LNCAP (cell line): Measurements from ENCODE around the gene GRSF1.

Source experiments
- TF ChIP-seq, protein P1 (sequence below): fragments of 450-650 bp; IDR thresholded peaks from 2 replicates; pipeline ENCODE4 v1.5.1; 2017; ENCODE audit warnings: mild to moderate bottlenecking

The GRSF1 gene

DNA sequence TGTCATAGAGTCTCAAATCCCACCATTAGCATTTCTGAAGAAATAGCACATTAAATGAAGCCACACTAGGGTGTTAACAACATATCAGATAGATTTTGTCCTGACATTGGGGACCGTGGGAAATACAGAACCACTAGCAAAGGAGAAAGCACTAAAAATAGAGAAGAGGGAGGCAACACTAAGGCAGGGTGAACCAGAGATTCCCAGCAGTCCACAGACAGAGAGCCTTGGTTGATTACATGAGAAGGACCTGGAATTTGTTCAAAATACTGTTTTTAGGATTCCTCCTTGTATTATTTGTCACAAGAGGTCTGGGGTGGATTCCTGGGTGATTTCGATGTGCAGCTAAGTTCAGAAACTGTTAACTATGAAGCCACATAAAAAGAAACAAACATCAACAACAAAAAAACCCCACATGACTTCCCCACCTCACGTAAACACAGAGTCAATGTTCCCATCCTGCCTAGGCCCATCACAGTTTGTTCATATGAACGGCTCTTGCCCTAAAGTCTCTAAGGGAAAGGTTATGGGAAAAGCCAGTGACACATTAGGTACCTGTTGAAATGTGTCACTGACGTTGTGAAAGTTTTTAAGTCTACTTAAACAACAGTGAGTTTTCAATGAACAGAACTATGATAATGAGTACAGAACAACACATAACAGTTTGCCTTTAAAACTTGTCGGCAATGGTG lies 23.6 kb upstream of the GRSF1 start:
- TF ChIP-seq, protein P1, sequence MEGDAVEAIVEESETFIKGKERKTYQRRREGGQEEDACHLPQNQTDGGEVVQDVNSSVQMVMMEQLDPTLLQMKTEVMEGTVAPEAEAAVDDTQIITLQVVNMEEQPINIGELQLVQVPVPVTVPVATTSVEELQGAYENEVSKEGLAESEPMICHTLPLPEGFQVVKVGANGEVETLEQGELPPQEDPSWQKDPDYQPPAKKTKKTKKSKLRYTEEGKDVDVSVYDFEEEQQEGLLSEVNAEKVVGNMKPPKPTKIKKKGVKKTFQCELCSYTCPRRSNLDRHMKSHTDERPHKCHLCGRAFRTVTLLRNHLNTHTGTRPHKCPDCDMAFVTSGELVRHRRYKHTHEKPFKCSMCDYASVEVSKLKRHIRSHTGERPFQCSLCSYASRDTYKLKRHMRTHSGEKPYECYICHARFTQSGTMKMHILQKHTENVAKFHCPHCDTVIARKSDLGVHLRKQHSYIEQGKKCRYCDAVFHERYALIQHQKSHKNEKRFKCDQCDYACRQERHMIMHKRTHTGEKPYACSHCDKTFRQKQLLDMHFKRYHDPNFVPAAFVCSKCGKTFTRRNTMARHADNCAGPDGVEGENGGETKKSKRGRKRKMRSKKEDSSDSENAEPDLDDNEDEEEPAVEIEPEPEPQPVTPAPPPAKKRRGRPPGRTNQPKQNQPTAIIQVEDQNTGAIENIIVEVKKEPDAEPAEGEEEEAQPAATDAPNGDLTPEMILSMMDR = no peak

DNA sequence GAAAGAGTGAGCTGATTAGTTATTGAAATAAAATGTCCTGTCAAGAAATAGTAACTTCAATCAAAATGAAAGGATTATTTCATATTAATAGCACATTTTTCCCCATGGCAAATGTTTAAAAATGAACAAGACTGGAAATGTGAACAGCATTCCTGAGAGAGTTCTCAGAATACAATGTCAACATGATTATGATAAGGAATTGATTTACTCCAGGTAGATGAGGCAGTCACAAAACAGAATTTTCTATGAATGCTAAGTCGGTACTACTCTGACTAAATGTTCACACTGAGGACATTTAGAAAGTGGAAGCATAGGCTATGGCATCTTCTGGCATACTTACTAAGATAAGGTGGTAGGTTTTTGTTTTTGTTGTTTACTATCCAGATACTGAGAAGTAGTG lies 19.4 kb upstream of the GRSF1 start:
- TF ChIP-seq, protein P1 = no peak

GRCh38 chr4:70858454-70858853 lies 18.8 kb upstream of the GRSF1 start:
- TF ChIP-seq, protein P1 = no peak

DNA sequence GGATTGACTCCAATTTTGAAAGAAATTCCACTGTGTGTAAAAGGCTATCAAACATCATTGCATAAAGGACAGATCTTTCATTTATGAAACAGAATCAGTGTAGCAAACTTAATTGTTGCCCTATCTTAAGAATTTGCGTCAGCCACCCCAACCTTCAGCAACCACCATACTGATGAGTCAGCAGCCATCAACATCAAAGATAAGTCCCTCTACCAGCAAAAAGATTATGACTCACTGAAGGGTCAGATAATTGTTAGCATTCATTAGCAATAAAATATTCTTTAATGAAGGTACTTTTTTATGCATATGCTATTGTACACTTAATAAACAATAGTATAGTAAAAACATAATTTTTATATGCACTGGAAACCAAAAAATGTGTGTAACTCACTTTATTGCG lies 15.8 kb upstream of the GRSF1 start:
- TF ChIP-seq, protein P1 = no peak

GRCh38 chr4:70849291-70849690 lies 9.6 kb upstream of the GRSF1 start:
- TF ChIP-seq, protein P1 = no peak

DNA sequence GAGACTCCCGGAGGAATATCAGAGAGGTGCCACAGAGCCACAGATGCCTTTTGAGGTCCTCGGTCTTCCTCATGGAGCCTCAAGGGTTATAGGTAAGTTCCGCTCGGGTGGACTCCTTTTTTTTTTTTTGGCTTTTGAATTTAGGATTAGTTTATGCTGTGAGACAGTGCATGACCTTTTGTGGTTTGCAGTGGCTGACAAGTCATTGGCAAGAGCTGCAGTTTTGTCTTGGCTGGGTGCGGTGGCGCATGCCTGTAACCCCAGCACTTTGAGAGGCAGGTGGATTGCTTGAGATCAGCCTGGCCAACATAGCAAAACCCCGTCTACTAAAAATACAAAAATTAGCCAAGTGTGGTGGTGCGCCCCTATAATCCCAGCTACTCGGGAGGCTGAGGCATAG lies 4.5 kb upstream of the GRSF1 start:
- TF ChIP-seq, protein P1 = no peak

DNA sequence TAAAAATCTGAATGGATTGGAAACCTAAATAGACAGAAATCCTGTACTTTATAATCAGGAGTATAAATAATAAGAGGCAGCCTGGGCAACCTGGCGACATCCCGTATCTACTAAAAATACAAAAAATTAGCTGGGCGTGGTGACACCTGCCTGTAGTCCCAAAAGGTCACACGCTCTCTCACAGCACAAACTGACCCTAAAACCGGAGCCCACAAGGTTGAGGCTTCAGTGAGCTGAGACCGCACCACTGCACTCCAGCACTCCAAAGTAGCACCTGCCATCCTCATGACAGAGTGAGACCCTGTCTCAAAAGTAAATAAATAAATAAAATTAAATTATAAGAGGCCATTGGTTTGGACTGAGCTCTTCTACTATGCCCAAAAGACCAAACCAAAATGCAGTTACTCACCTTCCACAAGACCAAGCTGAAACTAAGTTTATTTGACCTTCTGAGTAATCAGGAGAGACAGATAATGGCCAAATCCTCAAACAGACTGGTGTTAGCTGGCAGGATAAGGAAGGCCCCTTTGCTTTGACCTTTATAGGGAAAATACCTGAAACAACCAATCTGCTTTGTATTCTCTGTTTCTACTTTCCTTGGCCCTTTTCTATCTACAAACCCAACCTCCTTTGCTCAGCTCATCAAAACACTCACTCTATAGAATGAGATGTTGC lies 3.2 kb upstream of the GRSF1 start:
- TF ChIP-seq, protein P1 = no peak
